ENCODE results near the gene GBE1.
"Not testable (repeated sequence)": the region's sequence is repeated elsewhere in the genome, so short reads cannot be mapped to it uniquely, and the experiment has no call there.

Gene GBE1

GRCh38 chr3:81763001-81763400, 1.6 kb upstream of the GBE1 start:
- DNase-seq = no peak
- Histone ChIP-seq H3K27ac (no peak overlapping the region), H3K36me3 (no peaks in the 10 kb centered on the region), H3K4me3 (ENCODE audit: low read depth, low read length) (no peak overlapping the region), H3K27me3 (ENCODE audit: insufficient read depth, low read depth, severe bottlenecking) (no peaks in the 10 kb centered on the region), H3K9me3 (ENCODE audit: severe bottlenecking) (no peaks in the 10 kb centered on the region)
- TF ChIP-seq CTCF (IDR thresholded peaks at IDR 0.05; ENCODE audit: low read depth, low read length) = no peak

GRCh38 chr3:81761904-81762580, 597 bp upstream of the GBE1 start:
- no peak for DNase-seq
- Histone ChIP-seq H3K36me3 (no peaks in the 10 kb centered on the region), H3K27ac (peak overlapping the region; percentile 96), H3K4me3 (ENCODE audit: low read depth, low read length) (peak overlapping the region; percentile 67), H3K9me3 (ENCODE audit: severe bottlenecking) (no peaks in the 10 kb centered on the region), H3K27me3 (ENCODE audit: insufficient read depth, low read depth, severe bottlenecking) (no peaks in the 10 kb centered on the region)
- no peak for TF ChIP-seq CTCF (IDR thresholded peaks at IDR 0.05; ENCODE audit: low read depth, low read length)

- Histone ChIP-seq H3K27ac (no peak overlapping the region), H3K9me3 (ENCODE audit: severe bottlenecking) (no peaks in the 10 kb centered on the region), H3K36me3 (no peaks in the 10 kb centered on the region), H3K27me3 (ENCODE audit: insufficient read depth, low read depth, severe bottlenecking) (no peaks in the 10 kb centered on the region), H3K4me3 (ENCODE audit: low read depth, low read length) (peak overlapping the region; percentile 67)
- no peak for TF ChIP-seq CTCF (IDR thresholded peaks at IDR 0.05; ENCODE audit: low read depth, low read length)
- no peak for DNase-seq
These were observed 1.2 kb downstream of the GBE1 start for GRCh38 chr3:81760215-81760614.

- not testable (repeated sequence) for H3K9me3 ChIP-seq (ENCODE audit: severe bottlenecking); H3K4me3 ChIP-seq (ENCODE audit: low read depth, low read length); H3K27me3 ChIP-seq (ENCODE audit: insufficient read depth, low read depth, severe bottlenecking); H3K36me3 ChIP-seq; H3K27ac ChIP-seq; DNase-seq
These were observed 2.7 kb downstream of the GBE1 start for GRCh38 chr3:81758771-81759170.

- no peak for TF ChIP-seq CTCF (IDR thresholded peaks at IDR 0.05; ENCODE audit: low read depth, low read length)
- no peak for DNase-seq
- no peaks in the 10 kb centered on the region for H3K27me3 ChIP-seq (ENCODE audit: insufficient read depth, low read depth, severe bottlenecking)
- peaks cover 3% of the 10 kb centered on the region for H3K9me3 ChIP-seq (ENCODE audit: severe bottlenecking)
- no peaks in the 10 kb centered on the region for H3K36me3 ChIP-seq
- H3K27ac ChIP-seq = no peak overlapping the region
- no peak overlapping the region for H3K4me3 ChIP-seq (ENCODE audit: low read depth, low read length)
These were observed 3.2 kb downstream of the GBE1 start for GRCh38 chr3:81758275-81758674.

- no peak overlapping the region for H3K4me3 ChIP-seq (ENCODE audit: low read depth, low read length)
- DNase-seq = no peak
- no peaks in the 10 kb centered on the region for H3K36me3 ChIP-seq
- peaks cover 3% of the 10 kb centered on the region for H3K9me3 ChIP-seq (ENCODE audit: severe bottlenecking)
- TF ChIP-seq CTCF (IDR thresholded peaks at IDR 0.05; ENCODE audit: low read depth, low read length) = no peak
- H3K27ac ChIP-seq = no peak overlapping the region
- H3K27me3 ChIP-seq (ENCODE audit: insufficient read depth, low read depth, severe bottlenecking) = no peaks in the 10 kb centered on the region
These were observed 7.9 kb downstream of the GBE1 start for GRCh38 chr3:81753416-81754027.

Data from WERI-Rb-1 (cell line).